Epithelial cell of esophagus (primary cell): ENCODE measurements around the gene IWS1.

ENCODE experiments used
- DNase-seq: peaks from one replicate; pipeline ENCODE4 v3.0.0; 2010; ENCODE audit warnings: low read depth
- H3K4me3 ChIP-seq: 2 replicates; pipeline ENCODE4 v1.5.1; 2011; ENCODE audit warnings: mild to moderate bottlenecking, low read length, control low read depth
- TF ChIP-seq, protein P1 (sequence below): IDR thresholded peaks from 2 replicates; pipeline ENCODE4 v1.5.1; 2011; ENCODE audit warnings: low read depth, mild to moderate bottlenecking, low read length, control low read depth, inconsistent platforms; ENCODE audit not compliant: insufficient read depth; ENCODE audit errors: missing control alignments

Gene IWS1

DNA sequence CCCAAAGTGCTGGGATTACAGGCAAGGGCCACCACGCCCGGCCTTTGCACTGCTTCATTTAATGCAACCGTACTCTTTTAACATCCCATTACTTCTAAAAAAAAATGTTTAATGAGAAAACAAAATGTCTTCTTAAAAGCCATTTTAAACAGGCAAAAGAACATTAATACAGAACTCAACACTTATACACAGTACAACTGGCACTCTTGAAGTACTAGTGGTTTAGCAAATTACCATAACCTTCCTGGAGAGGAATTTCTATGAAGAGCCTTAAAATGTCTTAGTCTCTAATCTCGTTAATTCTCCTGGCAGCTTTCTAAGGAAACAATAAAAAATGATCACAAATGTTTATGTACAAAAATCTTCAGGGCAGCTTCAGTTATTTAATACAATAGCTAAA, 5.9 kb downstream of the IWS1 start:
- no peak for DNase-seq
- H3K4me3 ChIP-seq, result no peak overlapping the region
- TF ChIP-seq, protein P1, sequence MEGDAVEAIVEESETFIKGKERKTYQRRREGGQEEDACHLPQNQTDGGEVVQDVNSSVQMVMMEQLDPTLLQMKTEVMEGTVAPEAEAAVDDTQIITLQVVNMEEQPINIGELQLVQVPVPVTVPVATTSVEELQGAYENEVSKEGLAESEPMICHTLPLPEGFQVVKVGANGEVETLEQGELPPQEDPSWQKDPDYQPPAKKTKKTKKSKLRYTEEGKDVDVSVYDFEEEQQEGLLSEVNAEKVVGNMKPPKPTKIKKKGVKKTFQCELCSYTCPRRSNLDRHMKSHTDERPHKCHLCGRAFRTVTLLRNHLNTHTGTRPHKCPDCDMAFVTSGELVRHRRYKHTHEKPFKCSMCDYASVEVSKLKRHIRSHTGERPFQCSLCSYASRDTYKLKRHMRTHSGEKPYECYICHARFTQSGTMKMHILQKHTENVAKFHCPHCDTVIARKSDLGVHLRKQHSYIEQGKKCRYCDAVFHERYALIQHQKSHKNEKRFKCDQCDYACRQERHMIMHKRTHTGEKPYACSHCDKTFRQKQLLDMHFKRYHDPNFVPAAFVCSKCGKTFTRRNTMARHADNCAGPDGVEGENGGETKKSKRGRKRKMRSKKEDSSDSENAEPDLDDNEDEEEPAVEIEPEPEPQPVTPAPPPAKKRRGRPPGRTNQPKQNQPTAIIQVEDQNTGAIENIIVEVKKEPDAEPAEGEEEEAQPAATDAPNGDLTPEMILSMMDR, result no peak

DNA sequence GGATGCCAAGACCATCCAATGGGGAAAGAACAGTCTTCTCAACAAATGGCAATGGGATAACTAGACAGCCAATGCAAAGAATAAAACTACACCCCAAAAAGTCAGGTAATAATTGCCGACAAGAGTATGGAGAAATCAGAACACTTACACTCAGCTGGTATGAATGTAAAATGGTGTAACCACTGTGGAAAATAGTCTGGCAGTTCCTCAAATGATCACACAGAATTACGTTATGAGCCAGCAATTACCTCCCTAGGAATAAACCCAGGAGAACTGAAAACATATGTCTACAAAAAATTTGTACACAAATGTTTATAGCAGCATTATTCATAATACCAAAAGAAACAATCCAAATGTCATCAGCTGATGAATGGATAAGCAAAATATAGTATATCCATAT, 8.8 kb downstream of the IWS1 start:
- TF ChIP-seq, protein P1, result no peak
- no peak overlapping the region for H3K4me3 ChIP-seq
- DNase-seq, result no peak

DNA sequence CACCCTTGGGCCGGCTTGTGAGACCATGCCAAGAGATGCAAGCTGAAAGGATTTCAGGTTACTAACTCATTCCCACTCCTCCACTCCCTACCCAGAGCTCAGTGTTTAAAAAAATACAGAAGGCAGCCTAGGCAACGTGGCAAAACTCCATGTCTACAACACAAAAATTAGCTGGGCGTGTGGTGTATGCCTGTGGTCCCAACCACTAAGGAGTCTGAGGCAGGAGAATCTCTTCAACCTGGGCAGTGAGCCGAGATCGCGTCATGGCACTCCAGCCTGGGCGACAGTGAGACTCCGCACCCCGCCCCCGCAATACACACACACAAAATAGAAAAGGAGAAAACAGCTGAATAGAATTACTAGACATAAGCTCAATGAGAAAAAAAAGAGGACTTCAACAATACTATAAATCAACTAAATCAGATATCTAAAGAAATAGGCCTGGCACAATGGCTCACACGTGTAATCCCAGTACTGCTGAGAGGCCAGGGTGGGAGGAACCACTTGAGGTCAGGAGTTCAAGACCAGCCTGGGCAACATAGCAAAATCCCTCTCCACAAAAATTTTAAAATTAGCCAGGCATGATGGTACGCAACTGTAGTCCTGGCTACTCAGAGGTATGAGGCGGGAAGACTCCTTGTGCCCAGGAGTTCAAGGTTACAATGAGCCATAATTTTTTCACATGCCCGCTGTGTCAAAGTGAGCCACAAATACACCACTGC, 10.1 kb downstream of the IWS1 start:
- H3K4me3 ChIP-seq, result no peak overlapping the region
- no peak for DNase-seq
- TF ChIP-seq, protein P1, result no peak

DNA sequence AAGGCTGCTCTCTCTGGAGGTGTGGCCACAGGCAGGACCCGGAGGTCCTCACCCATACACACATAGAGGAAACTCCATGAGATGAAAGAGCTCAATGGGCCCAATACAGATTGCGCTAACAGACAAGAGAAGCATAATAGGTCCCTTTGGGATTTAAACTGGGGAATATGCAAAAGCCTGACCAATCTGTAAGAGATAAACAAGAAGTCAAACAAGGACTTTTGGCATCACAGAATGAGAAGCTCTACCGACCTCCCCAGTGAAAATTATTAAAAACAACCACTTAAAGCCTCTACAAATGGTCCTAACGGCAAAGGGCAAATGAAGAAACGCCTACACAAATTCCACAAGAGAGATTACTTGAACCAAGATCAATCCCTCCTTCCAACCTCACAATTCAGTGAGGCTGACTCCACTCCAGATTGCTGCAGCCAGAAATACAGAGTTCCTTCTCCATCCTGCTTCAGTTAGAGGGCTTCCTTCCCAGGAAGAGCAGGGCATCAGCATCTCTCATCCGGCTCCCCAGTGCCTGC, 10.8 kb downstream of the IWS1 start:
- TF ChIP-seq, protein P1, result no peak
- DNase-seq, result no peak
- no peak overlapping the region for H3K4me3 ChIP-seq

DNA sequence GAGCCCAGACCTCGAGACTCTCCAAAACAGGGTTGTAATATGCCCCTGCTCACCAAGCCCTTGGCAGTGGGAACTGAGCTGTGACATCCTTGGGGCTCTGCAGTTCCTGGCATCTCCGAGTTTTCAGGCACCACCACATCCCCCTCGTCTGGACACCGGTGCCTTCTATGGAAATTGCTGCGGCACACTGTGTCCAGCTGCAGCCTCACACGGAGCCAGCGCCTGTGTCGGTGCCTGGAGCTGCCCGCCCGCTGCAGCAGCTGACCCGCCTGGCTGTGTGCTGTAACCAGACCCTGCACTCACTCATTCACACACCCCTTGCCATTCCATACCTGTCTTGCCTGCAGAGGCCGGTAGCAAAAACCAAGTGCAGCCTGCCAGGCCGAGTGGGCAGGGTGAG, 11.8 kb downstream of the IWS1 start:
- H3K4me3 ChIP-seq, result no peak overlapping the region
- DNase-seq, result no peak

DNA sequence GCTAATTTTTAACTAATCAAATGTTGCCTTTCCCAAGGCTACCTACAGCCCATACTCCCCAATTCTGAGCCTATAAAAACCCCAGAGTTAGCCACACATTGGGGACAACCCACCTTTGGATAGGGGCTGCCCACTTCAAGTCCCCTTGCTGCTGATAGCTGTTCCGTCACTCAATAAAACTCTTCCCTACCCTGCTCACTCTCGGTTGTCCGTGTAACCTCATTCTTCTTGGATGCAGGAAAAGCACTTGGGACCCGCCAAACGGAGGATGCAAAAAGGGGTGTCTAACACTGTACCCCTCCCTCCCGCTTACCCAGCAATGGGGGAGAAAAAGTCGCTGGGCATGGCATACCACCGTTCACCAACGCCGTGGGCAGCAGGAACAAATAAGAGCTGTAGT, 12.2 kb downstream of the IWS1 start:
- no peak for DNase-seq
- TF ChIP-seq, protein P1, result no peak

More for the DNA sequence above, 11.8 kb downstream of the IWS1 start:
- TF ChIP-seq, protein P1, result no peak

DNA sequence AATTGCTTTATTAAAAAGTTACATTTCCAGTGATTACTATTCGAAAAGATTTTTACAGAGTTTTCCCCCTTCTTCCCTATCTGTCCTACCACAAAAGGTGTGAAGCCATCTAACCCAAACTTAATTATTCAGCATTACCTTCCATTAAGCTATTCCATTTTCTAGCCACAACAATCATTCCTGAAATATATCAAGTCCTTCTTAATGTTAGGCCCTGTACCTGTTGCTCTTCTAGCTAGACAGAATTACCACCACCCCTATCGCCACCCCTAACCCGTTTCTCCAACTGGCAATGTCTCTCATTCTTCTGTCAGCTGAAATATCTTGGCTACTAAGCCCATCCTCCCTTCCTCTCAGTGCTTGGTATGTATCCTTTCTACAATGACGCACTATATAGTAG, 13.9 kb downstream of the IWS1 start:
- no peak for DNase-seq
- no peak overlapping the region for H3K4me3 ChIP-seq
- TF ChIP-seq, protein P1, result no peak

More for the DNA sequence above, 12.2 kb downstream of the IWS1 start:
- no peak overlapping the region for H3K4me3 ChIP-seq
